GM18858 (cell line): ENCODE measurements around the gene TTBK2.
"Not testable (repeated sequence)": the region's sequence is repeated elsewhere in the genome, so short reads cannot be mapped to it uniquely, and the experiment has no call there.

Source experiments
- ATAC-seq: cut with Tn5 transposase; IDR thresholded peaks from one replicate; pipeline ENCODE4 v1.9.1; 2021; ENCODE audit not compliant: unreplicated experiment

TTBK2 gene

GRCh38 chr15:42920519-42921341 is at the start of gene TTBK2:
TTBK2 (minus strand) TSS chr15:42920778; CDS start chr15:42878617, 42,161 bp downstream.
- peak; percentile 74 for ATAC-seq

- no peak for ATAC-seq
These were observed 43.9 kb upstream of the TTBK2 start for GRCh38 chr15:42964476-42964875.

GRCh38 chr15:42955518-42955917 is 34.9 kb upstream of the TTBK2 start:
- ATAC-seq: no peak

DNA sequence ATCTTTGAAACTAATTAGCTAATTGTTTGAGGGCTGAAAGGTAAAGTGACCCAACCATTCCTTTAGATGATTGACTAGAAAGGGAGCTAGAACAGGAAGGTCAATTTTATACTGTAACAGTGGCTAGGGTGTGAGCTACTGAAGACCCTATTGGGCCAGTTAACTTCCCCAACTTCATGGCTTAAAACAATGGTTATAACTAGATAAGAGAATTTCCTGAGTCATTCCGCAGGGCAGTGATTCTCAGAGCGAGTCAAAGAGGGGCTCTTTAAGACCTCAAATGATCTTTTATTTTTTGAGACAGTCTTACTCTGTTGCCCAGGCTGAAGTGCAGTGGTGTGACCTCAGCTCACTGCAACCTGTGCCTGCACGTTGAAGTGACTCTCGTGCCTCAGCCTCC is 33.7 kb upstream of the TTBK2 start:
- ATAC-seq: no peak

- not testable (repeated sequence) for ATAC-seq
These were observed 28.3 kb upstream of the TTBK2 start for GRCh38 chr15:42948898-42949297.

DNA sequence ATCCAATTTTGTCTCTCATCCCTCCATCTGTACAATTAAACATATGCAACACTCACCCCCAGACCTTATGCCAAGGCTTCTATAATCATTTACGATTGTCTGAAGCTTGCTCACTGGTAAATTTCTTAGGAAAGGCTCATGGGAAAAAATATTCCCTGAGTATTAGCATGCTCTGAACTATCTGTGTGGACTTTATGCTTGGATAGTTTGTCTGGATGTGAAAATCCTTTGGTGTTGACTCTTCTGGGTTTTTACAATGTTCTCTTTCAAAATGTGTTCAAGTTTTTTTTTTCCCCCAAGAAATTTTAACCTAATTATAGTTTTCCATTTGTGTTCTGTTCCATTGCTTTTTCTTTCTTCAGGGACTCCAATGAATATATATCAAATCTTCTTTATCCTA is 19.9 kb upstream of the TTBK2 start:
- no peak for ATAC-seq

DNA sequence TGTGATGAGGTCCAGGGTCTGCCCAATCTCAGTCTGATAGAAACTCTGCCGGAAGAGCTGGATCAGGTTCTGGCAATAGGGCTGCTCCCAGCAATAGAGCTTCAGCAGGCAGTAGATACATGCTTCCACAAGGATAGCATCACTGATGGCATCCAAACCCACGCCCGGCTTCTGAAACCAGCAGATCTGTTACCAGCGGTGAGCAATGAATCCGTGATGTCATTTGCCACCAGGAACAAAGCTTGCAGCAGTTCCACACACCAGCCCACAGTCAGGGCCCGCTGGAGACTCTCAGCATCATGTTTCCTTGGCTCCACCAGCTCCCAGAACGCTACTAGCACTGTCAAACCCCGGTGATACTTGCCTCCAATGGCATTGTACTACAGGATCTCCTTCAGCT is 19.3 kb upstream of the TTBK2 start:
- ATAC-seq: no peak

DNA sequence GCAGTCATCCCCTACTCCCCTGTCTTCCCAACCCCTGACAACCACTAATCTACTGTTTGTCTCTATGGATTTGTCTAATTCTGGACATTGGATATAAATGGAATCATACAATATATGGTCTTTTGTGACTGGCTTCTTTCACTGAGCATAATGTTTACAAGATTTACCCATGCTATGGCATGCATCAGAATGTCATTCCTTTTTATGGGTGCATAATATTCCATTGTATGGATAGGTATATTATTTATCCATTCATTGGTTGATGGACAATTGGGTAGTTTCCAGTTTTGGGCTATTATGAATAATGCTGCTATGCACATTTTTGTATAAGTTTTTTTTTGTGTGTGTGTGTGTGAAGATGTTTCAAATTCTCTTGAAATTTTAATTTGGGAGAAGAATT is 16.6 kb upstream of the TTBK2 start:
- no peak for ATAC-seq

- no peak for ATAC-seq
These were observed 13.5 kb upstream of the TTBK2 start for GRCh38 chr15:42933886-42934667.

DNA sequence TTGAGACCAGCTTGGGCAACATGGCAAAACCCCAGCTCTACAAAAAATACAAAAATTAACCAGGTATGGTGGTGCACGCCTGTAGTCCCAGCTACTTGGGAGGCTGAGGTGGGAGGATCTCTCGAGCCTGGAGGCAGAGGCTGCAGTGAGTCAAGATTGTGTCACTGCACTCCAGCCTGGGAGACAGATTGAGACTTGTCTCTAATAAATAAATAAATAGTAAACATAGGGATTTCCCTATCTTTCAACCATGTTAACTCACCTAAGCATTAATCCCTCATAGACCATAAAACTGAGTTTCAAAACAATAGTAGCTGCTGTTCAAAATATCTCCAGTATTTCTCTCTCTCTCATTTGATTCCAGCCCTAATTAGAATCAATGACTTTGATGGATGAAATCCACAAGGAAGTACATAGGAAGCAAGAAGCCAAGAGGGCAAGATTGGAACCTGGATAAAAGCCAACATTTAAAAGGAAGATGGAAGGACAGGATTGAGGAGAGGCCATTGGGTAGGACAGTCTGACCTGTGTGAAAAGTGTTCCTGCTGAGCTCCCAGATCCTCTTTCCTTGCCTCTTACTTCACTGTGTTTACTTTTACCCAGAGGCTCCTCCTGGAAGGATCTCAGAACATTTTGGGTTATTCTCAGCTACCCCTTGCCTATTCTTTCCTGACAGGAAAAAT is 12.4 kb upstream of the TTBK2 start:
- no peak for ATAC-seq

DNA sequence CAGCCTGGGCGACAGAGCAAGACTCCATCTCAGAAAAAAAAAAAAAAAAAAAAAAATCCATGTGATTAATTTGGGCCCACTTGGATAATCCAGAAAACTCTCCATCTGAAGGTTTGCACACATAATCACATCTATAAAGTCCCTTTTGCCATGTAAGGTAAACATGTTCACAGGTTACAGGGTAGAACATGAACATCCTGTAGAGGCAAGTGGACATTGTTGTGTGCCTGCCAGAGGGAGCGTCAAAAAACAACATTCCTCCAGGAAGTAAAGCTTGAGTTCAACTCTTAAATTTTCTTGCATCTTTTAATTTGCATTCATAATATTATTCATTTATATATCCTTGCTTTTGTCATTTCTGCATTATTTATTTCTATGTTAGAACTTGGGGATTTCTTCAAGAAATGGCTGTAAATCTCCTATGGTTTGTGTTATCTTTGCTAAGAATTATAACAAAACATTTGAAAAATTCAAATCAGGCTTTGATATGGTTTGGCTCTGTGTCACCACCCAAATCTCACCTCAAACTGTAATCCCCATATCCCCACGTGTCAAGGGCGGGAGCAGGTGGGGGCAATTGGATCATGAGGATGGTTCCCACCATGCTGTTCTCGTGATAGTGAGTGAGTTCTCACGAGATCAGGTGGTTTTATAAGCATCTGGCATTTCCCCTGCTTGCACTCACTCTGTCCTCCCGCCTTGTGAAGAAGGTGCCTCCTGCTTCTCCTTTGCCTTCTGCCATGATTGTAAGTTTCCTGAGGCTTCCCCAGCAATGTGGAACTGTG is 11.3 kb upstream of the TTBK2 start:
- ATAC-seq: no peak

DNA sequence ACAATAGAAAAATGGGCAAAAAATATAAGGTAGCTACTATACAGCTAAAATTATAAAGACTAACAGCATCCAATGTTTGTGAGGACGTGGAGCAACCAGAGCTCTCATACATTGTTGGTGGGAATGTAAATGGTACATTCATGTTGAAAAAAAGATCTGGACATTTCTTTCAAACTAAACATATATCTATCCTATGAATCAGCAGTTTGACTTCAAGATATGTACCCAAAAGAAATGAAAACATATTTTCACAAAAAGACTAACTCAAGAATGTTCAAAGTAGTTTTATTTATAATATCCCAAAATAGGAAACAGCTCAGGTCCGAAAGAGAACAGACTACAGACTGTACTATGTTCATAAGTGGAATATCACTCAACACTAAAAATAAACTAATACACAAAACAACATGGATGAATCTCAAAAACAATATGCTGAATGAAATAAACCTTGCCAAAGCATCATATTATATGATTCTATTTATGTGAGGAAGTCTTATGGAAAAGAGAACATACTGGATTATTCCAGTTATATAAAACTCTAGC is 8.8 kb upstream of the TTBK2 start:
- no peak for ATAC-seq

- ATAC-seq: no peak
These were observed 759 bp upstream of the TTBK2 start for GRCh38 chr15:42921342-42921731.

- no peak for ATAC-seq
These were observed 619 bp downstream of the TTBK2 start for GRCh38 chr15:42919799-42920518.

DNA sequence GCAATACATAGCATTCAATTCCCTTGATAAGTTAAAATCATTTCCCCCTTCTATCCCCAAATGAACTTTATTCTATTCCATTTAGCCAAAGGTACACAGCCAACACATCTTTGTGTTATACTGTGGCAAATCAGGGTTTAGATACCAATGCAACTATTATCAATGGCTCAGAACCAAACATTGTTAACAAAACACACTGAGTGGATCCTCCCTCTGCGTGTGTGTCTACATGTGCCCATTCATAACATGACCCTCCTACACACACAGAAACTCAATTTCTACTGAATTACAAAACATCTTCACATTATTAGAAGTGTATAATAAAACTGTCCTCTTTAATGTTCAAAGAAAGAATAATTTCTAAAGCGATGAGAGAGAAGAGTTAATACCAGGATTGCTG is 1.3 kb downstream of the TTBK2 start:
- ATAC-seq: no peak

DNA sequence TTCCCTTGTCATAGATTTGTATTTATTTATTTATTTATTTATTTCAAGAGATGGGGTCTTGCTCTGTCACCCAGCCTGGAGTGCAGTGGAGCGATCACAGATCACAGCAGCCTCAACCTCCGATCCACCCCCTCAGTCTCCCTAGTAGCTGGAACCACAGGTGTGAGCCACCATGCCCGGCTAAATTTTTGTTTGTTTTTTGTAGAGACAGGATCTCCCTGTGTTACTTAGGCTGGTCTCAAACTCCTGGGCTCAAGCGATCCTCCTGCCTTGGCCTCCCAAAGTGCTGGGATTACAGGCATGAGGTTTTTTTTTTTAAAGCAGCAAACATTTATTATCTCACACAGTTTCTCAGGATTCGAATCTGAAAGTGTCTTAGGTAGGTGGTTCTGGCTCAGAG is 2.5 kb downstream of the TTBK2 start:
- ATAC-seq: no peak

- ATAC-seq: no peak
These were observed 4.8 kb downstream of the TTBK2 start for GRCh38 chr15:42915654-42916315.

DNA sequence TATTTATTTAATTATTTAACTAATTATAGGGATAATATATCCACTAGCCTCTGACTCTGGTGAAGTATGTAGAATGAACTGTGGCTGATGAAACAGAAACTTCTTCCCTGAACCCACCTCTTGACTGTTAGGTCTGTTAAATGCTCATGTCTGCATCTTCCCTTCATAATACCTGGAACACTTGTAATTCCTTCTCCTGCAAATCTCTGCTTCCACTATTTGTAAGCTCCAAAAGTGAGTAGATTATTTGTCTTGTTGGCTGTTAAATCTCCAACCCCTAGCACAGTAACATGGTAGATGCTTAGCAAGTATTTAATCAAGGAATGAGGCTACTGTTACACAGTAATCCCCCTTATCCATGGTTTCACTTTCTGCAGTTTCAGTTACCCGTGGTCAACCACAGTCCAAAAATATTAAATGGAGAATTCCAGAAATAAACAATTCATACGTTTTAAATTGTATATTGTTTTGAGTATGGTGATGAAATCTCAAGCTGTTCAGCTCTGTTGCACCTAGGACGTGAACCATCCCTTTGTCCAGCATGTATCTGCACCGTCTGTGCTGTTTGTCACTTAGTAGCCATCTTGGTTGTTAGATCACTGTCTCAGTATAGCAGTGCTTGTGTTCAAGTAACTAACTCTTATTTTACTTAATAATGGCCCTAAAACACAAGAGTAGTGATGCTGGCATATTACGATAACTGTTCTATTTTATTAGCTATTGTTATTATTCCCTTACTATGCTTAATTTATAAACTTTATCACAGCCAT is 5.7 kb downstream of the TTBK2 start:
- no peak for ATAC-seq
